HTR-8/SVneo (cell line): Measurements from ENCODE around the gene NPAS3.

Experiments
- DNase-seq: peaks from one replicate; pipeline ENCODE4 v3.0.0; 2011; ENCODE audit warnings: low spot score, mixed read lengths; ENCODE audit not compliant: insufficient read length
- FAIRE-seq: peaks from 2 replicates; lab custom pipeline; 2011; peaks lifted over from hg19 to GRCh38; lab: Jason Lieb, UNC

The NPAS3 gene

DNA sequence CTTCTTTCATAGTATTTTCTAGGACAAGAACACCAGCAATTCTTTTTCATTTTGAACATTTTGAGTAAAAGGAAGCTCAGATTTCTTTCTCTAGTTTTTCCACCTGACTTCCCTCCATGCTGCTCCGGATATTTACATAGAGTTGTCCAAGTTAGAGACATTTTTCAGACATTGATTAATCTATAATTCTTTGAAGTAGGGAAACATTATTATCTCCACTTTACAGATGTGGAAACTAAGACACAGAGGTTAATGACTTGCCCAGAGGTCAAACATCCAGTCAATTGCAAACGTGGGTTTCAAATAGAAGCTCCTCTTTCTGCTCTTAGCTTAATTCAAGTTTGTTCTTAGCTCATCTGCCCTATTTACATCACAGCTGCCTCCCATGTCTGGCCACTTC lies 873.9 kb downstream of the NPAS3 start:
- DNase-seq (no peak), FAIRE-seq (no peak)

DNA sequence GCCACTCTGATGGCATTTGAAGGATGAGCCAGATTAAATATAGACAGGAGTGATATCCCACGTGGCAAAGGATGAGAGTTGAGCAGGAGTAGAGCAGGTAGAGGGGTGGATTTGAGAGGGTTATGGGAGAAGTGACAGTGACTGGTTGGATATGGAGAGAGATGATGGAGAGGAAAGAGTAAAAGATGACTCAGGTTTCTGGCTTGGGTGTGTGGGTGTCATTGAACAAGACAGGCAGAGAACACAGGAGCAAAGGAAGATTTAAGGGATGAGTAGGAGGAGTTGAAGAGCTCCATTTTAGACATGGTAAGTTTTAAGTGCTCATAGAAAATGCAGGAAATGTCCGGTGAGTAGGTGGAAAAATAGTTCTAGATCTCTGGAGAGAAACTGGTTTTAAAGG lies 875.3 kb downstream of the NPAS3 start:
- DNase-seq (no peak), FAIRE-seq (no peak)

DNA sequence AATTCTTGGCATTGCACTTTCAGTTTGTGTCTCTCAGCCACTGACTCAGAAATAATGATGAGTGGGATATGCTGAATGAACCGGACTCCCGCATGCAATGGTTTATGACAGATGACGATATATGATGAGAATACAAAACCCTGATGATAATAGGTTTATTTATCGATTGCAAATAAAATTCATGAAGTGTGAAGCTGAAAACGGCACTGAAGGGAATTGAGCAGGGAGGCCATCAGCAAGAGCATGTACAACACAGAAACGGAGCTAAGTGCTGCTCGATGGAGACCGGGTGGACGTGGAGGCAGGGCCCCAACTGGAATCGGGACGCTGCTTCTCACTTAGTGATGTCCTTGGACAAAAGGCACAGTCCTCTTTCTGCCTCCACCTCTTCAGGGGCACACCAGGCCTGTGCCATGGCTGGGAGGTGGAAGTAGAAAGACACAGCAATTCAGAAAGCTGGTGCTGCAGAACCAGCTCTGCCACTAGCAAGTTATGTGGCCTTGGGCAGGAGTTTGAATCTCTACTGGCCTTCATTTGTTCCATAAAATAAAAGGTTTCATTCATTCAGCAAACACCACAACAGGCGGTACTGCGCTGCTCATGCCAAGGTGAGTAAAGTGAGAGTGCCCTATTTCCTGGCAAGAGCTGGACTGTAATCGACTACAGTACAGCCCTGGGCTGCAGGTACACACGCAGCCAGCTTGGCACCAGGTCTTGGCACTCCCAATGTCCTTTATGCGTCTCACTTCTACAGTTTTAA lies 895.2 kb downstream of the NPAS3 start:
- FAIRE-seq (no peak), DNase-seq (no peak)

DNA sequence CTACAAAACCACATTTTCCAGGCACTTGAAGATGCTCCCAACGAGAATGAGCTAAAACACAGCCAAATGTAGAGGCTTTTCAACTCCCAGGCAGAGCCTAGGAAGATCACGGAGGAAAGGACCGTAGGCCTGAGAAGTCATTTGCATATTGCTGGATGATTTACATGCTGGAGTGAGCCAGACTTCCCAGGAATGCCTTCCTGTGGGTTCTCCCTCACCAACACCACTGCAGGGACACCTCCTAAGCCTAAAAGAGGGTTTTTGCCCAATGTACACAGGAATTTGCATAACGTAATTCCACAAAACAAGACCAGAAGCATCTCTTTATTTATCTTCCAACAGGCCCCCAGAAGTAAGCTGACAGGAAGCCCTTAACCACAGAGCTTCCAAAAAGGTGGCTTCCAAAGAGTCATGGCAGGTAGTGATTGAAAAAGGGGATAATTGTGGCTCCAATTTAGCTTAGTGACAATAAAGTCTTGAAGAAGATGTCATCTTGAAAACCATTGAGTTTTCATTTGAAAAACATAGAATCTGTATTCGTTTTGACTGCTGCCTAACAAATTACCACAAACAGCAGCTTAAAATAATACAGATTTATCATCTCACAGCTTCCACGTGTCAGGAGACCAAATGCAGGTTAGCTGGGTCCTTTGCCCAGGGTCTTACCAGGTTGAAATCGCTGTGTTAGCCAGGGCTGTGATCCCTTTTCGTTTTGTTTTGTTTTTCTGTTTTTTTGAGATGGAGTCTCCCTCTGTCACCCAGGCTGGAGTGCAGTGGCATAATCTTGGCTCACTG lies 896.0 kb downstream of the NPAS3 start:
- no peak for FAIRE-seq
- no peak for DNase-seq

DNA sequence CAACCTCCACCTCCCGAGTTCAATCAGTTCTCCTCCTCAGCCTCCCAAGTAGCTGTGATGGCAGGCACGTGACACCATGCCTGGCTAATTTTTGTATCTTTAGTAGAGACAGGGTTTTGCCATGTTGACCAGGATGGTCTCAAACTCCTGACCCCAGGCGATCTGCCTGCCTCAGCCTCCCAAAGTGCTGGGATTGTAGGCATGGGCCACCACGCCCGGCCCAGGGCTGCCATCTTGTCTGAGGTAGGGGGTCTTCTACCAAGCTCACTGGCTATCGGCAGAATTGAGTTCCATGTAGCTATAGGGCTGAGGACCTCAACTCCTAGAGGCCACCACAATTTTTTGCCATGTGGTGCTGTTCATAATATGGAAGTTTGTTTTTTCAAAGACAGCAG lies 896.6 kb downstream of the NPAS3 start:
- FAIRE-seq (no peak), DNase-seq (no peak)

DNA sequence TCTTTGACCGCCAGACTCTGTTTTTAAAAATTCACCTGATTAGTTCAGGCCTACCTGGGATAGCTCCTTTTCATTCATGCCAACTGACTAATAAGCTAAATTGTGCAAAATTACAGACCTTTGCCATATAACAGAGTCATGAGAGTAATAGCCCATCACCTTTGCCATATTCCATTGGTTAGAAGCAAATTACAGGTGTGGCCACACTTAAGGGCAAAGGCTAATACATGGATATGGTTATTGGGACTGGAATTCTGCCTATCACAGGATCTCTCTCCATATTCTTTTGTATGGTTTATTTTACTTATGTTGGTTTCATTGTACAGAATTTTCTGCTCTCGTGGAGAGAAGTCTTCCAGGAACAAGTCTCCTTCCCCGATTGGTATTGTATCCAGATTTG lies 897.0 kb downstream of the NPAS3 start:
- no peak for FAIRE-seq
- no peak for DNase-seq

DNA sequence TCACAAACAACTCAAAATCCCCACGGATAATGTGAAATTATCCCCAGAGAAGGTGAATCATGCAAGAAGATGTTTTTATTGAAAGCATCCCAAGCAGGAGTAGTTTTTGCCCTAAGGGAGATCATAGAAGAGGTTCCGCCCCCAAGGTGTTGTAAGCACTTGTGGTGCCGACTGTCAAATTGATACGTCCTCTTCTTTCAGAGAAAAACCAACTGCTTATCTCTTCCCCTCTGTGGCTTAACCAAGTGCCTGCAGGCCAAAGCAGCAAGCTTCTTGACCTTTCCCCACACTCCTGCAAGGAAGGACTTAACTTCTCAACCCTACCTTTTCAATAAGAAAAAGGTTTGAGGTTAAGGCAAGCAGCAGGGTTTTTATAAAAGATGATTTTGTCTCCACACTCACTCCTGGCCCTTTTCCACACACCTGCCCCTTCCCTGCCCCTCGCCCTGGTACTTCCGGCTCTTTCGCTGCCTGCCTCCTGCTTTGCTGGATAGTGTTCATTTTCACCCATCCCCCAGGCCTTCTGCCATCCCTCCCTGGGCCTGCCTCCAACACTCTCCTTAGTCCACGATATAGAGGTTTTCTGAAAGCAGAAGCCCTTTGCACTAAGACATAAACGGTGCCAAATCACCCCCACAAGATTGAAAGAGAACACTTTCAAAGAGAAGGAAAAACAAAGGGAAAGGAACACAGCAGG lies 897.7 kb downstream of the NPAS3 start:
- DNase-seq (no peak), FAIRE-seq (no peak)

DNA sequence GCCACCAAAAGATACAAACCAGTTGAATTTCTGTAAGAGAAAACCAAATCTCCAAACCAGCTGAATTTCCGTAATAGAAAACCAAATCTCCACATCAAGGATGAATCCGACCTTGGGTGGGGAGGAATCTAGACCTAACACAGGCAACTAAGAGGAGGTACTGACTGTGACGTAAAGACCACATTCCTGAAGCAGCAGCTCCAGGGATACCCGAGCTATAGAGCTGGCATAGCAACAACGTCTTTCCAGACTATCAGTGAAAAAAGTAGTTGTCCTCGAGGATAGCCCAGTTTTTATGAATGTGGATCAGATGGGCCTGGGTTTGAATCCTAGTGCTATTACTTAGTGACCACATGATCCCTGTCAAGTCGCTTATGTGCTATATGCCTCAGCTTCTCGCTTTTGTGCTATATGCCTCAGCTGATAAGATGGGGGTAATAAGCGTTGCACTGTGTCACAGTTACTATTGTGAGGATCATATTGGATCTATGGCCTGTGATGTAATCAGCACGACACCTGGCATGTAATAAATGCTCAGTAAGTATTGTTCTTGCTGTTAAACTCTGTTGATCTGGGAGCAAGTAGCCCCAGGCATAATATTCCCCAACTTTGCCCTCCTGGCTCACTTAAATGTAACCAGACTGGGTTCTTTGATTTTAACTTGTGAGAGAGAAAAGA lies 898.4 kb downstream of the NPAS3 start:
- FAIRE-seq = no peak
- no peak for DNase-seq

DNA sequence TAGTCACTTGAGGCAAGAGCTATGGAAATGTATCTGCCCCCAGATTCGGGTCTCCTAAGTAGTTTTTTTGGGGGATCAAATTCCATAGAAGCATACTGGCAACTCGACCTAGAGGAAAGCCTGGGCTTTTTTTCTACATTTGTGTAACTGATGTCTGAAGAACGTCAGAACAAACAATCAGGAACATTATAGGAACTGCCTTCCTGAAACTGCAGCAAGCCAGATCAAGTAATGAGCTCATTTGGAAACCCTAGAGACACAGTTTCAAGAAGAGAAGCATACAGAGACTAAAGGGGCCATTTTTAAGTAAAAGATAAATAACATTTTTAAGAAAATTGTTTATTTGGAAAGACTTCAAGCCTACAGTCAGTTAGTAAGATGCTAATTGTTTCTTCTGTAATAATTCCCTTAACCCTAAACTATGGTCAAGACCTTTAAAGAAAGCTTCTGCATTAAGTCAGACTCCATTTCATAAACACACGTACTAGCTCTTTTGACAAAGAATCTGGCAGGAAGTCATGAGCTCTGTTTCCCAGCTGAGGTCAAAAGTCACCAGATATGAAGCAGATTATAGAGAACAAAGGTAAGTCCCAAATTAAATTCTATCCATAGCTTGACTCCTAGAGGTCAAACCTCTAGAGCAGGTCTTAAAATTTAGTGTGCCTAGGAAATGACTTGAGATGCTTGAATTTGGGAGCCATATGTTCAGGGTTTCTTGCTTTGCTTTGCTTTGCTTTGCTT lies 899.4 kb downstream of the NPAS3 start:
- DNase-seq (no peak), FAIRE-seq (no peak)

DNA sequence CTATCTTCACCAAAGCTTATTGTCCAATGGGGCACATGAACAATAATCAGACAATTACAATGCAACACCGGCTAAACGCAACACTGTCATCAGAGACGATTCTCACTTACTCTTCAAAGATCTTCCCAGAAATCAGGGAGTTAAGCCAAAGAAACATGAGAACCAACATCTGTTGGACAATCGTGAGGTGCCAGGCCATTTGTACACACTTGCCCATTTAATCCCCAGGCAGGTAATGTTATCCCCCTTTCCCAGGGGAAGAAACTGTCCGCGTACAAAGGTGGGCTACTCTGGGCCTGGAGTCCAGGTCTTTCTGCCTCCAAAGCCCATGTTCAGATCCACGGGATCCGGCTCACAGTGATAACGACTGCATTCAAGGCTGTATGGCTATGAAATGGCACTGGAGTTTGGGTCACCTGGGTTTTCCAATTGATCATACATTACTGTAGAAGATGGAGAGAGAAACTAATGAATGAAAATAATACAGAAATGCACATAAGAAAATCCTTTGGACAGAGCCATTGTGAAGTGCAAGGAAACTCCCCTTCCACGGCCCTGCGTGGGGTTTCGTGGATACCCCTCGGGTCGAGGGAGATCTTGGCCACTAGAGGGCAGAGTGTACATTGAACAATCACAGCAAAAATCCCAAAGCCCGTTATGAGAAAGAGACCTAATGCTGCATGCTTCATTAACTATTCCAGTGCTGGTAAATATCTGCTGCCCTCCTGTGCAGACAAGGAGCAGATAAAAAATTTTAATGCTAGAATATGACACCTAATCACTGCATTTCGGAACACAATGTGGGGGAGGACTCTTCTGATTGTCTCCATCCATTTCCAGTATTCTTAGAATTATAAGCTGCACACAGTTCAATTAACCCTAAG lies 900.8 kb downstream of the NPAS3 start:
- no peak for FAIRE-seq

DNA sequence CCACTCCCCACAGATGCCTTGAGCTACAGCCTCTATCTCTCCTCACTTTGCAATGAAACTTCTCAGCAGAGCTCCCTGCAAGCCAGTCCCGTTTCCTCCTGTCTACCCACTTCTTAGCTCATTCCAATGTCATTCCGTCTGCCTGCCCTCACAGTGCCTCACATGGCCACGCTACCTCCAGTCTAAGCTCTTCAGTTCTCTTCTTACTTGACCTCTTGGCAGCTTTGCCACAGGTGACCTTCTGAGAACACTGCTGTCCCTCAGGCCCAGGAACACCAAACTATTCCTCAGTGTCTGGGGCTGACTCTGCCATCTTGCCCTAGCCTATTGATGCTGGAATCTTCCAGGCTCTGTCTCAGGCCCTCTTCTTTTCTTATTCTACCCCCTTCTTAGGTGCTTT lies 902.1 kb downstream of the NPAS3 start:
- FAIRE-seq = no peak
- DNase-seq = no peak

More for the DNA sequence above, 900.8 kb downstream of the NPAS3 start:
- peak; percentile 53 for DNase-seq

DNA sequence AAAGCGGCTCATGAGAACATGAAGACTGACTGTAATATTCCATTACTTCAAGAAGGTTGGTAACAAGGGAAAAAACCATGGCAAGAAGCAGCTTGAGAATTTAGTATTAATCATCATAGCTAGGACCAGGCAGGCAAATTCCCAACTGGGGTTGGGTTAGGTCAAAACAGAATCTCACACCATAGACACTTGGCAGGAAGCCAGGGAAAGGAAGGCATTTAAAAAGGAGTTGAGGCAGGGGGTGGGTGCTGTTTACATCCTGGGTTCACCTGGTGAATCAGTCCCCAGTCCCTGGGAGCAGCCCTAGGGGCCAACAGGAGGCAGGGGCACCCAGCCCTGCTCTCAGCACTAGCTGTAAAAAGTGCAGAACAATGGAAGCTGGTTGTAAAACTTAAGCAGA lies 903.6 kb downstream of the NPAS3 start:
- DNase-seq (no peak), FAIRE-seq (no peak)

DNA sequence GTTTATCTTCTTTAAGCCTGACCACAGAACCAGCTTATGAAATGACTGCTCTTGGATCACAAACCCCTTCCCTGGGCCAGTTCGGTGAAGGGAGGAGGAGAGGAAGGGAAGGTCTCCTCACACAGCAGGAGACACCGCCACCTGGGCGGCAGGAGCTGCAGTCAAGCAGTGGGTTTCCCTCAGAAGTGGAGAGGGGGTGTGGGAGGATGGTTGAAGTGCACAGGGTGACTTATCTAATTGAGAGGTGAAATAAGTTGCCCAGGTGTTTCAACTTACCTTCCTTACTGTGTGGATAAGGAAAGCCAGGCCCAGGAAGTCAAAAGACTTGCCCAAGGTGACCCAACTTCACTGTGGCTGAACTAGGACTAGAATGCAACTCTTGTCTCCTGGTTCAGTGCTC lies 905.4 kb downstream of the NPAS3 start:
- FAIRE-seq (no peak), DNase-seq (no peak)

DNA sequence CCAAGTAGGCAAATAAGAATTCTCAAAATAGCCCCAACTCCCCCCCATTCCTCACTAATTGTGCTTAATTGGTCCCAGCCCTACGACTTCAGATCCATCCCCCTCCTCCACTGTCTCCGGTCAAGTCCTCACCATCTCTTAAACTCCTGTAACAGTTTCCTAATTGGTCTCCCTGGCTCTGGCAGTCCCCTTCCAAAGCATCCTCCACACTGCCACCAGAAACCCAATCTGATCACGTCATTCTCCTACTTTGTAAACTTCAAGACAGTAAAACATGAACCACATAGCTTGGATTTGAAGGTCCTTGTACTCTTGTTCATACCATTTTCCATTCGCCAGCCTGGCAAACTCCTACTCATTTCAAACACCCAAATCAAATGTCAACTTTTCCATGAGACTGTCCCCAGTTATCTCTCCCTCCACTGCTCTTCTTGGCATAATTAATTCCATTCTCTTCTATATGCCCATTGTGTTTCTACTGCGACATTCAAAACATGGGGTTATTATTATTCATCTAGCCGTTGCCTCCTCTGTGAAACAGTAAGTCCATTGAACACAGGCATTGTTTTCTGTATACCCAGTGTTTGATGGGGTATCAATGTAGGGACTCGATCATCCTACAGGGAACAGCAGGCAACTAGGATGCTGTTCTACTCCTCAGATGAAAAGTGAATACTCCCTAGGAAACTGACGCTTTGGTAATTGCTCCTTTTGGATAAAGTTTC lies 907.6 kb downstream of the NPAS3 start:
- DNase-seq (no peak), FAIRE-seq (no peak)

DNA sequence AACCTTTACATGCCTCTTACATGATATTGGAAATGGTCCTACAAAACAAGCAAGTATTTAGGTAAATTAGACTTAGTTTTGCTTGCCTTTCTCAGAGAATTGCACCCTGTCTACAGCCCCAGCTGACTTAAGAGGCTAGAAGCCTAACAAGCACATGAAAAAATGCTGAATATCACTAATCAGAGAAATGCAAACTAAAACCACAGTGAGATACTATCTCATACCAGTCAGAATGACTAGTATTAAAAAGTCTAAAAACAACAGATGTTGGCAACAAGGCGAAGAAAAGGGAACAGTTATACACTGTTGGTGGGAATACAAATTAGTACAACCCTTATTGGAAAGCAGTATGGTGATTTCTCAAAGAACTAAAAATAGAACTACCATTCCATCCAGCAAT lies 908.4 kb downstream of the NPAS3 start:
- no peak for DNase-seq
- no peak for FAIRE-seq

DNA sequence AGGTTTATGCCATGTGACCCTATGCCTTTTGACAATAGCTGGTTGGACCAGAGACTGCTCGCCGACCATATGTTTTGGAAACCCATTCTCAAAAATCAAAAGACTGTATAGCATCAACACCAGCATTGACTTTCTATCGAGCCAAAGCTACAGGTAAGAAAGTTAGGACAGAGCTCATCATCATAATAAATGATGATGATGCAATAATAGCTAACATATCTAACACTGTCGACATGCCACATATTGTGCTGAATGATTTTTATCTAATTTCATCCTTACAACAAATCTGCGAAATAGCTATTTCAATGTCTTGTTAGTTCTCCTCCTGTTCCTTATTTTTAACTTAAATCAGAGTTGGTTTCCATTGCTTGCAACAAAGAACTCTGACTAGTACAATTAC lies 909.3 kb downstream of the NPAS3 start:
- no peak for DNase-seq
- FAIRE-seq = no peak

DNA sequence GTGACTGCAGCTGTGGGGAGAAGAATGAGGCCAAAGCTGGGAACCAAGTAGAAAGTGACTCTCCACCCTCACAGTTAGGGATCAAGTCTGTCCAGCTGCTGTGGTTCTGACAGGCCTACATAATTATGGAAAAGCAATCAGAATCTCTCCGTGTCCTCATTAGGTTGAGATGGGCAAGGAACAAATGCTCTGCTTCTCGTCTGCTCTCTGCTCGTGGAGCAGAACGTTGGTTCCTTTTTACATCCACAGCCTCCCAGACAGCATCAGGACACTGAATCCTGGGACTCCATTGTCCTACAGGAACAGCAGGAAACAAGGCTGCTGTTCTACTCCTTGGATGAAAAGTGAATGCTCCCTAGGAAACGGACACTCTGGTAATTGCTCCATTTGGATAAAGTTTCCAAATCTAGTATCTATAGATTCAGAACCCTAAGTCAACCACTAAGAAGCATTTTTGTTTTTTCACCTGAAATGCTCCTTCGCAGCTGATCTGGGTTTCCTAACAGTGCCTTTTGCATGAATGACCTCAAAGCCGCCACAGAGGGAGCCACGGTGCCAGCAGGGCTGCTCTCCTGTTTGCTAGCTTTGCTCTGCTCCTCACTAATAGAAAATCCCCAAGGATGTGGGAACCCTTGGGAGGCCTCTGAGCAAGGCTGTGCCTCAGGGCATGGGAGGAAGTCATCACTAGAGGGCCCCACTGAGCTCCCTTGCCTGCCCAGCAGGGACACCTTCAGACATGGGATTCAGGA lies 910.2 kb downstream of the NPAS3 start:
- FAIRE-seq = no peak
- DNase-seq = peak; percentile 45

DNA sequence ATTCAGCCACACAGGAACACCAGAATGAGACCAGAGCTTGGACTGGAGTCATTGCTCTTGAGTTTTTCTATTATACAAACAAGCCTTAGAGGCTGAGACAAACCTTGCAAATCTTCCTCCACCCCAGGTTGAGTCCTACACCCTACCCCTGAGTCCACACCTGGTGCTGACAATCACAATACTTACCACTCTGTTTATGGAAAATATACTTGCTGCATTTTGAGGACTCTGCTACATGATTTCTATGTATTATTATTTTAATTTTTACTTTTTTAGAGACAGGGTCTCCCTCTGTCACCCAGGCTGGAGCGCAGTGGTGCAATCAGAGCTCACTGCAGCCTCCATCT lies 910.7 kb downstream of the NPAS3 start:
- no peak for DNase-seq
- FAIRE-seq = no peak
